CD4-positive, alpha-beta T cell (primary cell): ENCODE data around the gene TRERF1. TPM values are rescaled to one million over a fixed set of nuclear protein-coding genes. Genes with fewer than 3 reads are reported as not detected.
A peak's percentile ranks its signal among the peaks of the same experiment; 100 is the strongest.

ENCODE experiments used
- ATAC-seq: fragments of 200-7000 bp; cut with Tn5 transposase; one replicate; pipeline ENCODE4 v1.10.0; 2022; ENCODE audit warnings: mild to moderate bottlenecking; ENCODE audit not compliant: poor library complexity
- CTCF ChIA-PET: fragments of 350-600 bp; sonication (Branson Sonifier 250); formaldehyde crosslinking; loops from one replicate; lab custom pipeline; 2021; ENCODE audit warnings: antibody characterized with exemption, inconsistent platforms; lab: Charles Lee
- POLR2A ChIA-PET: fragments of 350-600 bp; sonication (Branson Sonifier 250); formaldehyde crosslinking; loops from one replicate; lab custom pipeline; 2021; ENCODE audit warnings: antibody characterized with exemption, inconsistent platforms; lab: Charles Lee
- DNase-seq, 14 experiments: peaks; one replicate each; pipeline ENCODE4 v3.0.0-alpha.2; 2013 to 2020; ENCODE audit warnings: mixed read lengths in 2 of 14
- H3K27ac ChIP-seq, 2 donors: one replicate each; pipeline versions ENCODE4 v1.5.1 to v1.7.0; 2013; ENCODE audit warnings: low read length in 2 of 2, low read depth in 1 of 2, mild to moderate bottlenecking in 1 of 2
- H3K27me3 ChIP-seq, 2 experiments: 1 replicate in 1 of 2; 2 replicates in 1 of 2; pipeline versions ENCODE4 v1.6.1 to v1.7.0; 2013; ENCODE audit warnings: low read length in 2 of 2, control low read depth in 1 of 2, mild to moderate bottlenecking in 1 of 2, moderate library complexity in 1 of 2; ENCODE audit not compliant: insufficient read depth in 2 of 2, control insufficient read depth in 1 of 2
- H3K36me3 ChIP-seq: one replicate; pipeline ENCODE4 v1.6.1; 2013; ENCODE audit warnings: low read length, control low read depth; ENCODE audit not compliant: insufficient read depth
- H3K4me1 ChIP-seq: one replicate; pipeline ENCODE4 v1.6.1; 2013; ENCODE audit warnings: low read length, control low read depth; ENCODE audit not compliant: insufficient read depth
- H3K4me3 ChIP-seq: one replicate; pipeline ENCODE4 v1.5.1; 2013; ENCODE audit warnings: mild to moderate bottlenecking, low read length, moderate library complexity
- H3K9me3 ChIP-seq, 2 experiments: 1 replicate in 1 of 2; 2 replicates in 1 of 2; pipeline versions ENCODE4 v1.6.1 to v1.7.0; 2013; ENCODE audit warnings: low read length in 2 of 2, mild to moderate bottlenecking in 2 of 2, control low read depth in 1 of 2, moderate library complexity in 1 of 2; ENCODE audit not compliant: control insufficient read depth in 1 of 2, insufficient read depth in 1 of 2
- H3K27ac Mint-ChIP-seq: one replicate; pipeline ENCODE4 v1.8.0; 2020; ENCODE audit warnings: mixed read lengths
- H3K27me3 Mint-ChIP-seq: one replicate; pipeline ENCODE4 v1.8.0; 2021; ENCODE audit warnings: mixed read lengths
- H3K36me3 Mint-ChIP-seq: one replicate; pipeline ENCODE4 v1.8.0; 2021; ENCODE audit warnings: low read depth, mixed read lengths
- H3K4me1 Mint-ChIP-seq: one replicate; pipeline ENCODE4 v1.8.0; 2021; ENCODE audit warnings: low read depth, mixed read lengths
- H3K4me3 Mint-ChIP-seq: one replicate; pipeline ENCODE4 v1.8.0; 2020; ENCODE audit warnings: mild to moderate bottlenecking, mixed read lengths
- H3K9me3 Mint-ChIP-seq: one replicate; pipeline ENCODE4 v1.8.0; 2020; ENCODE audit warnings: mixed read lengths
- CTCF ChIP-seq: fragments of 200-600 bp; IDR thresholded peaks from one replicate; pipeline ENCODE4 v1.8.0; 2022; ENCODE audit warnings: antibody characterized with exemption, mild to moderate bottlenecking
- intact Hi-C, 2 experiments: fragments of 100-400 bp; cut with DNase I in 1 of 2; cut with micrococcal nuclease in 1 of 2; formaldehyde crosslinking; loops; one replicate each; pipeline versions ENCODE4 v1.15.1 to v1.9.0; 2023 to 2025; cut with DNase I, micrococcal nuclease
- total RNA-seq, 174 experiments: library from RNA in 2 of 174; stranded (reverse) in 2 of 174; gene quantifications; one replicate each; pipeline ENCODE4 v1.2.3 and lab custom pipeline; 2021 to 2026

TRERF1 gene
- total RNA-seq, 2 experiments from 2014 or later = 31.0 to 31.7 TPM

GRCh38 chr6:42387336-42387735 lies 64.4 kb downstream of the TRERF1 start:
- peak overlapping the region in 1 of 2 donors; percentile 89 for H3K27ac ChIP-seq
- H3K4me1 ChIP-seq = peaks cover 76% of the 10 kb centered on the region
- intact Hi-C loops = loop anchor here (1.0 to 2.0 kb wide), 3 partner anchors 19 to 30 kb away; no protein-coding TSS in a partner anchor
- H3K4me3 ChIP-seq = peak overlapping the region; percentile 17
- CTCF ChIA-PET = no interaction called here
- Mint-ChIP-seq H3K9me3 (no peaks in the 10 kb centered on the region), H3K27me3 (no peaks in the 10 kb centered on the region), H3K36me3 (no peaks in the 10 kb centered on the region), H3K4me3 (peak overlapping the region; percentile 35), H3K27ac (peak overlapping the region; percentile 99), H3K4me1 (peaks cover 91% of the 10 kb centered on the region)
- no peak for TF ChIP-seq CTCF
- ATAC-seq (peak; percentile 67), DNase-seq (peak in 9 of 14 experiments; percentile 9 to 88 (median 44))
- no peaks in the 10 kb centered on the region for H3K9me3 ChIP-seq
- H3K27me3 ChIP-seq = no peaks in the 10 kb centered on the region
- no peaks in the 10 kb centered on the region for H3K36me3 ChIP-seq
- POLR2A ChIA-PET = interaction anchor here (0.9 to 7.9 kb wide), 4 partner anchors 20 to 91 kb away, joined by 3 to 178 read pairs (median 6); partner anchors contain the start of gene TRERF1

DNA sequence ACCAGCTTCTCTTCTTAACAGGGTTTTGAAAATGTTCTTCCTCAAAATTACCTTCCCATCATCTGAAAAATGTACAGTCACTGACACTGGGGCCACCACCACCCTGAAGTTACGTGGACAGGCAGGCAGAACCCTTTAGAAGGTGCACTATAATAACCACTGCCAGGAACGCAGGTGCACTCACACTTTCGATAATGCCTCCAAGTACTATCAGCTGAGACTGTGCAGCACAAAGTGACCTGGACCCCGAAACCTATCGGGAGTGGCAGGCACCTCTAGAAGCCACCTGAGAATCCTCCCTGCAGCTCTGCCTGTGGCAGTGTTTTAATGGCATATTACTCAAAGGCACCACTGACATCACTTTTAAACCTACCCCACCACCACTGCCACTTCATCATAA lies 66.4 kb downstream of the TRERF1 start:
- ChIA-PET CTCF (interaction anchor here (1.5 kb wide), 1 partner anchor 19 kb away, joined by 4 read pairs; no protein-coding TSS in a partner anchor), POLR2A (interaction anchor here (2.9 kb wide), 1 partner anchor 11 kb away, joined by 13 read pairs; no protein-coding TSS in a partner anchor)
- intact Hi-C loops = no loop called here
- no peak for DNase-seq
- no peaks in the 10 kb centered on the region for H3K9me3 Mint-ChIP-seq
- no peak overlapping the region for H3K4me3 Mint-ChIP-seq
- H3K27ac Mint-ChIP-seq = peak overlapping the region; percentile 99
- no peak for ATAC-seq
- no peak for TF ChIP-seq CTCF
- no peaks in the 10 kb centered on the region for H3K36me3 Mint-ChIP-seq
- H3K27me3 Mint-ChIP-seq = no peaks in the 10 kb centered on the region
- Histone ChIP-seq H3K4me3 (no peak overlapping the region), H3K27me3 (no peaks in the 10 kb centered on the region), H3K27ac (no peak overlapping the region), H3K9me3 (no peaks in the 10 kb centered on the region), H3K4me1 (peaks cover 69% of the 10 kb centered on the region), H3K36me3 (no peaks in the 10 kb centered on the region)
- peaks cover 85% of the 10 kb centered on the region for H3K4me1 Mint-ChIP-seq

DNA sequence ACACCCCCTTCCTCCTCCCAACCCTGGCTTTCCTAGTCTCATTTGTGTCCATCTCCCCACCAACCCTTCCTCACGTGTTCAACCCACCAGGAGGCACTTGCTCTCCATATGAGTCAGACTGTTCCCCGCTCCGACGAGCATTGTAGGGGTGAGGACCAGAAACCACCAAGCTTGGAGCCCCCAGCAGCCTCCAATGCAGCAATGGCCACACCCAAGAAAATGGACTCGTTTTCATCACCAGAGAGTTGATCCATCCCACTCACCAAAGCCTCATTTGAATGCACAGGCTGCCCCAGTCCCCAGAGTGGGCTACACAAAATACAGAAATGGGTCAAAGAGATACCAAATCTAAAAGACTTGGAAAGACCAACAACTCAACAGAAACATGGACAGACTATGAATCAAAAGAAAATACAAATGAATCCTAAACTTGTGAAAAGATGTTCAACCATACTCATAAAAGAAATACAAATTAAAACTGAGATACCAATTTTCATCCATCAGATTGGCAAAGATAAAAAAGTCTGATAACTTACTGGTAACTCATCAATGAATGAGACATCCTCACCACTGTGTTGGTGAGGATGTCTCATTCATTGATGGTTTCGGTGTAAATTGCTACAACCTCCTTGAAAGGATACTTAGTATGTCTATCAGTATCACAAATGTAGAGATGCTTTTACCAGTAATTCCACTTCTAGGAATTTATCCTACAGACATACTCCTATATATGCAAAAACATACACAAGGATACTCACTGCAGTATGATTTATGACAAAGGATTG lies 68.1 kb downstream of the TRERF1 start:
- Mint-ChIP-seq H3K27ac (peak overlapping the region; percentile 45), H3K4me1 (peaks cover 83% of the 10 kb centered on the region), H3K9me3 (no peaks in the 10 kb centered on the region), H3K27me3 (no peaks in the 10 kb centered on the region), H3K4me3 (no peak overlapping the region), H3K36me3 (no peaks in the 10 kb centered on the region)
- ATAC-seq (no peak), DNase-seq (no peak)
- ChIA-PET CTCF (interaction anchor here (1.0 to 1.5 kb wide), 5 partner anchors 10 to 72 kb away, joined by 3 read pairs; no protein-coding TSS in a partner anchor), POLR2A (interaction anchor here (1.0 to 2.9 kb wide), 3 partner anchors 9 to 59 kb away, joined by 3 to 13 read pairs (median 3); no protein-coding TSS in a partner anchor)
- TF ChIP-seq CTCF = no peak
- peaks cover 64% of the 10 kb centered on the region for H3K4me1 ChIP-seq
- intact Hi-C loops = no loop called here
- H3K36me3 ChIP-seq = no peaks in the 10 kb centered on the region
- H3K27ac ChIP-seq = no peak overlapping the region
- H3K9me3 ChIP-seq = no peaks in the 10 kb centered on the region
- no peak overlapping the region for H3K4me3 ChIP-seq
- no peaks in the 10 kb centered on the region for H3K27me3 ChIP-seq
